Upper lobe of left lung (tissue), 6 donors: ENCODE measurements around the gene OPRL1. TPM values are rescaled to one million over a fixed set of nuclear protein-coding genes. Genes with fewer than 3 reads are reported as not detected.

ENCODE experiments used
- ATAC-seq, 2 donors: fragments of 200-7000 bp; cut with Tn5 transposase; one replicate each; pipeline ENCODE4 v1.9.1; 2022; ENCODE audit warnings: mild to moderate bottlenecking in 2 of 2, moderate library complexity in 2 of 2; ENCODE audit not compliant: low FRiP score in 2 of 2
- DNase-seq, 2 donors: peaks; one replicate each; pipeline ENCODE4 v3.0.0-alpha.2; 2019 to 2020
- H3K27ac ChIP-seq, 4 donors: fragments of 200-600 bp; sonication (generic); one replicate each; pipeline ENCODE4 v1.5.1; 2016 to 2019
- H3K27me3 ChIP-seq, 4 donors: fragments of 200-600 bp; sonication (generic); one replicate each; pipeline ENCODE4 v1.5.1; 2017 to 2019
- H3K36me3 ChIP-seq, 4 donors: fragments of 200-600 bp; sonication (generic); one replicate each; pipeline ENCODE4 v1.5.1; 2016 to 2019
- H3K4me1 ChIP-seq, 4 donors: fragments of 200-600 bp; sonication (generic); one replicate each; pipeline ENCODE4 v1.5.1; 2018 to 2019
- H3K4me3 ChIP-seq, 4 donors: fragments of 200-600 bp; sonication (generic); one replicate each; pipeline ENCODE4 v1.5.1; 2017 to 2019; ENCODE audit warnings: mild to moderate bottlenecking in 2 of 4, moderate library complexity in 1 of 4
- H3K9me3 ChIP-seq, 4 donors: fragments of 200-600 bp; sonication (generic); one replicate each; pipeline ENCODE4 v1.5.1; 2018 to 2019
- EP300 ChIP-seq, 4 donors: sonication (generic); formaldehyde crosslinking; IDR thresholded peaks; one replicate each; pipeline ENCODE4 v1.5.1; 2017; ENCODE audit warnings: antibody characterized with exemption in 4 of 4, control low read depth in 2 of 4
- POLR2A ChIP-seq, 4 donors: fragments of 450-650 bp; IDR thresholded peaks; one replicate each; pipeline ENCODE4 v1.5.1; 2016 to 2017; ENCODE audit warnings: antibody characterized with exemption in 4 of 4, mild to moderate bottlenecking in 2 of 4
- POLR2AphosphoS5 ChIP-seq, 2 donors: sonication (generic); formaldehyde crosslinking; IDR thresholded peaks; one replicate each; pipeline ENCODE4 v1.5.1; 2017; ENCODE audit warnings: antibody characterized with exemption in 2 of 2
- WGBS, 2 donors: methylation state at CpG; one replicate each; pipeline ENCODE4 v1.1.5; 2017 to 2018; 5-methylcytosine and 5-hydroxymethylcytosine counted together
- total RNA-seq, 6 donors: library from RNA; depleted of rRNA in 4 of 6; stranded (reverse); fragments of >200 nt in 4 of 6; gene quantifications; one replicate each; pipeline versions ENCODE4 v1.1.0 to v1.2.1, GENCODE V29; 2016 to 2021
- TF ChIP-seq, protein P1 (sequence below), 6 experiments: fragments of 450-650 bp in 4 of 6; fragments of 200-600 bp in 2 of 6; sonication (generic) in 2 of 6; IDR thresholded peaks; one replicate each; pipeline ENCODE4 v1.5.1; 2016 to 2019; ENCODE audit warnings: antibody characterized with exemption in 6 of 6
- donor health status: DM: no; HTN: no; CAD: no; lungs with moderate emphysema.
- donor health status: DM: no; HTN: yes; CAD: no; lungs with severe emphysema.

The OPRL1 gene
- total RNA-seq, 6 donors from 2014 or later = 1.7 to 3.1 (median 2.6) TPM

DNA sequence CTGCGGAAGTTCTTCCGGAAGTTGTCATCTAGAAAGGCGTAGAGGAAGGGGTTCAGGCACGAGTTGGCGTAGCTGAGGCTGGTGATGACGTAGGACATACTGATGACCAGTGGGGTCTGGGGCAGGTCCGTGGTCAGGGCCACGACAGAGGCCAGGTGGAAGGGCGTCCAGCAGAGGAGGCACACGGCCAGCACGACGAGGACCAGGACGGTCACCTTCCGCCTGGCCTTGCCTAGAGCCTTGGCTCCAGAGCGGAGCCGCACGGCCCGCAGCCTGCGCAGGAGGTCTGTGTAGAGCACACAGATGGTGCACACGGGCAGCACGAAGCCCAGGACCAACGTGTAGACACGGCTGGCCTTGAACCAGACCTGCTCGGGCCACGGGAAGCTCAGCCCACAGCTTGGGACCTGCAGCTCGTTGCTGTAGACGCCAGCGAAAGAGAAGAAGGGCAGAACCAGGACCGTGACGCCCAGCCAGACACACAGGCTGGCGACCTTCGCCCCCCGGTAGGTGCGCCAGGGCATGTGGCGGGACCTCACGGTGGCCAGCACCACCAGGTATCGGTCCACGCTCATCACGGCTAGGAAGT, 26.1 kb downstream of the OPRL1 start:
- Histone ChIP-seq H3K9me3 (no peaks in the 10 kb centered on the region), H3K4me3 (no peak overlapping the region), H3K27me3 (peaks cover 1 to 19% (median 12%) of the 10 kb centered on the region in 4 donors), H3K36me3 (no peaks in the 10 kb centered on the region), H3K27ac (no peak overlapping the region), H3K4me1 (peaks cover 10 to 14% (median 11%) of the 10 kb centered on the region in 4 donors)
- WGBS, 2 donors = 95 to 96% methylated on average over 26 to 39 of the region's 39 CpGs
- TF ChIP-seq POLR2A (IDR thresholded peaks at IDR 0.05) (no peak), POLR2AphosphoS5 (IDR thresholded peaks at IDR 0.05) (no peak), EP300 (IDR thresholded peaks at IDR 0.05) (no peak)
- no peak for ATAC-seq
- DNase-seq = peak in 1 of 2 donors; percentile 13

DNA sequence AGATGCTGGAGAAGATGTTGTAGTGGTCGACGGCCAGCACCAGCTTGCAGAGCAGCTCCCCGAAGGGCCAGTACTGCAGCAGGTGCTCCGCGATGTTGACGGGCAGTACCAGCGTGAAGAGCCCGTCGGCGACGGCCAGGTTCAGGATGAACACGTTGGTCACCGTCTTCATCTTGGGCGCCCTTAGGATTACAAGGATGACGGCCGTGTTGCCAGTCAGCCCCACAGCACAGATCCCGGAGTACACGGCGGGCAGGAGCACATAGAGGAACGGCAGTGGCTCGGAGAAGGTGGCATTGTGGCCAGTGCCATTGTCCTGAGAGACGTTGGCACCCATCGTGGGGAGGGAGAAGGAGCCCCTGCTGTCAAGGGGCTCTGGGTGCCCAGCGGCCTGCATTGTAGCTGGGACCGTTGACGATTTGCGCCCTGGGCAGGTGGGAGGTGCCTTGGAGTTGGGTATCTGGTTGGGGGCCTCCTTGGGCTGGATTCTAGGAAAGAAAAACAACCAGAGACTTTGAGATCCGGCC, 26.6 kb downstream of the OPRL1 start:
- Histone ChIP-seq H3K27me3 (peaks cover 1 to 17% (median 12%) of the 10 kb centered on the region in 4 donors), H3K9me3 (no peaks in the 10 kb centered on the region), H3K36me3 (no peaks in the 10 kb centered on the region), H3K4me3 (no peak overlapping the region), H3K4me1 (peaks cover 10 to 14% (median 11%) of the 10 kb centered on the region in 4 donors), H3K27ac (no peak overlapping the region)
- 87 to 89% methylated on average over 28 of the region's 28 CpGs for WGBS, 2 donors
- ATAC-seq (no peak), DNase-seq (peak in 1 of 2 donors; percentile 11)
- TF ChIP-seq, protein P1, sequence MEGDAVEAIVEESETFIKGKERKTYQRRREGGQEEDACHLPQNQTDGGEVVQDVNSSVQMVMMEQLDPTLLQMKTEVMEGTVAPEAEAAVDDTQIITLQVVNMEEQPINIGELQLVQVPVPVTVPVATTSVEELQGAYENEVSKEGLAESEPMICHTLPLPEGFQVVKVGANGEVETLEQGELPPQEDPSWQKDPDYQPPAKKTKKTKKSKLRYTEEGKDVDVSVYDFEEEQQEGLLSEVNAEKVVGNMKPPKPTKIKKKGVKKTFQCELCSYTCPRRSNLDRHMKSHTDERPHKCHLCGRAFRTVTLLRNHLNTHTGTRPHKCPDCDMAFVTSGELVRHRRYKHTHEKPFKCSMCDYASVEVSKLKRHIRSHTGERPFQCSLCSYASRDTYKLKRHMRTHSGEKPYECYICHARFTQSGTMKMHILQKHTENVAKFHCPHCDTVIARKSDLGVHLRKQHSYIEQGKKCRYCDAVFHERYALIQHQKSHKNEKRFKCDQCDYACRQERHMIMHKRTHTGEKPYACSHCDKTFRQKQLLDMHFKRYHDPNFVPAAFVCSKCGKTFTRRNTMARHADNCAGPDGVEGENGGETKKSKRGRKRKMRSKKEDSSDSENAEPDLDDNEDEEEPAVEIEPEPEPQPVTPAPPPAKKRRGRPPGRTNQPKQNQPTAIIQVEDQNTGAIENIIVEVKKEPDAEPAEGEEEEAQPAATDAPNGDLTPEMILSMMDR (IDR thresholded peaks at IDR 0.05) = no peak
- no peak for TF ChIP-seq EP300 (IDR thresholded peaks at IDR 0.05)
- TF ChIP-seq POLR2AphosphoS5 (IDR thresholded peaks at IDR 0.05) = no peak
- TF ChIP-seq POLR2A (IDR thresholded peaks at IDR 0.05) = no peak

DNA sequence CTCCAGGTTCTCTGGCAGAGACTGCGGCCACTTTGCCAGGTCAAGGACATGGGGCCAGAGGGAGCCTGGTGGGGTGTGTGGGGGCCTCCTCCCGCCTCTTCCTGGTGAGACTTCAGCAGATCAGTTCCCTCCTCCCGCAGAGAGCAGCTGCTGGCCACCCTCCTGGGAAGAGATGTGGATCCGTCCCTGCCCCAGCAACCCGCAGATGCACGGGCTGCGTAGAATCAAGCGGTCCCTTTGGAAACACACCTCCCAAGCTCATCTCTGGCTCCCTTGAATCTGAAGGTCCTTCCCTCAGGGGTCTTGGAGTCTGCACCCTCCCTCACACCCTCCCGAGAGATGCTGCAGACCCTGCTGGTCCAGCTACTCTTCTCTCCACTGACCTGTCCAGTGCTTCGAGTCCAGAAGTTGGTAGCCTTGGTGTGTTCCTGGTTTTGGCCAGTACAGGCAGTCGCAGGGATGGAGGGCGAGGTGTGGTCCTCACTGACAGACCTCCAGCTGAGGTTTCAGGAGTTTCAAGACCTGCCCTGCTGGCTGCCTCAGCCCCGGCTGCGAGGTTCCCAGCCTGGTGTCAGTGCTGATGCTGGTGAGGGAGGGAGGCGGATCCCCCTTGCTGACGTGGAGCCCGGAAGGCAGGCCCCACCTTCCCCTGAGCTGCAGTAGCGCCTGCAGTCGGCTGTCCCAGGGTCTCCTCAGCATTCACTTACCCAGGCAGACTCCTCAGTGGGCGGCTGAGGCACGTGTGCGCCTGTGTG, 27.3 kb downstream of the OPRL1 start, which contains the start of gene NPBWR2:
NPBWR2 (minus strand) TSS at position 585 of the 755 bp plus-strand sequence. CDS start 734 bp downstream, outside the sequence.
- no peak within 1 kb of the TSS for H3K4me3 ChIP-seq
- H3K36me3 ChIP-seq = no peaks in the 10 kb centered on the region
- 60 to 61% methylated on average over 13 to 21 of the region's 22 CpGs for WGBS, 2 donors
- peaks cover 0 to 10% (median 6%) of the 10 kb centered on the region in 4 donors for H3K27me3 ChIP-seq
- DNase-seq (peak in 1 of 2 donors; percentile 12), ATAC-seq (no peak)
- TF ChIP-seq POLR2AphosphoS5 (IDR thresholded peaks at IDR 0.05) (no peak), EP300 (IDR thresholded peaks at IDR 0.05) (no peak), POLR2A (IDR thresholded peaks at IDR 0.05) (no peak)
- TF ChIP-seq, protein P1 (IDR thresholded peaks at IDR 0.05) = no peak
- H3K9me3 ChIP-seq = no peaks in the 10 kb centered on the region
- peaks cover 5 to 7% (median 6%) of the 10 kb centered on the region in 4 donors for H3K4me1 ChIP-seq
- no peak within 1 kb of the TSS for H3K27ac ChIP-seq

DNA sequence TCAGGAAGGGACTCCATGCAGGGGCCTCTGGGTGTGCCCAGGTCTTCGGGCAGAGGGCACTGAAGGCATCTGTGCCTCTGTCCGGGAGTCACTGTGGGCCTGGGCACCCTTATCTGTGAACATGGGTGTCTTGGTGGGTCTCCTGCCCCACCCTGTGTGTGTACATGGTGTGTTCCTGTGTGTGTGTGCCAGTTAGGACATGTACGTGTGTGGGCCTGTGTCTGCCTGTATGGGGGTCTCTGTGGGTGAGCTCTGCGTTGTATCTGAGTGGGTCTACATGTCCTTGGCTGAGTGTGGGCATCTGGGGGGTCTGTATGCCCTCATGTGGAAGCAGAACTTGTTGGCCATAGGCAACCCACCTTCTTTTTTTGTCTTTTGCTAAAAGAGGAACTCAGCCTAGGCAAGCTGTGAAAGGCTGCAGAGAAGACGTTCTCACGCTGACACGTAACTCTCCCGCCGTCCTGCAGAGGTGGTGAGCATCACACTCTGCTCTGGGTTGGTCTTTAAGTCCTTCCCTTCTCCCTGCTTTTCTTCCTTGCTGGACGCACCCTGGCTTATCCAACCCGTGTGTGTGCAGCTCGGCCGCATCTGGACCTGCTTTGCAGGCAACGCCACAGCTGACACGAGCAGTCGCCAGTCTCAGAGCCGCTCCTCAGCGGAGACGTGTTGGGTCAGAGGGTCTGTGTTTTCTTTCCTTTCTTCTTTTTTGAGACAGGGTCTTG, 28.0 kb downstream of the OPRL1 start:
- H3K4me3 ChIP-seq = no peak overlapping the region
- 52 to 64% methylated on average over 17 of the region's 19 CpGs for WGBS, 2 donors
- TF ChIP-seq POLR2AphosphoS5 (IDR thresholded peaks at IDR 0.05) = no peak
- TF ChIP-seq, protein P1 (IDR thresholded peaks at IDR 0.05) = no peak
- no peak for TF ChIP-seq POLR2A (IDR thresholded peaks at IDR 0.05)
- no peak for TF ChIP-seq EP300 (IDR thresholded peaks at IDR 0.05)
- no peaks in the 10 kb centered on the region for H3K36me3 ChIP-seq
- H3K27me3 ChIP-seq = peaks cover 0 to 3% (median under 1%) of the 10 kb centered on the region in 4 donors
- no peak overlapping the region for H3K27ac ChIP-seq
- no peaks in the 10 kb centered on the region for H3K9me3 ChIP-seq
- no peaks in the 10 kb centered on the region for H3K4me1 ChIP-seq
- DNase-seq (peak in 1 of 2 donors; percentile 19), ATAC-seq (no peak)
